GM23338 (cell line): ENCODE data around the gene UBE2G2. TPM values are rescaled to one million over a fixed set of nuclear protein-coding genes. Genes with fewer than 3 reads are reported as not detected.

Experiments
- ATAC-seq: fragments of 200-7000 bp; cut with Tn5 transposase; 3 replicates; pipeline ENCODE4 v1.9.1; 2020
- DNase-seq: peaks from one replicate; pipeline ENCODE4 v3.0.0-alpha.2; 2015; ENCODE audit warnings: low spot score
- H2AFZ ChIP-seq: fragments of 200-600 bp; sonication (generic); 2 replicates; pipeline ENCODE4 v1.8.0; 2016; ENCODE audit warnings: antibody characterized with exemption, mild to moderate bottlenecking, moderate library complexity
- H3F3A ChIP-seq: fragments of 200-600 bp; sonication (generic); replicated peaks from 2 replicates; pipeline ENCODE4 v1.8.0; 2017; ENCODE audit warnings: antibody characterized with exemption, mixed run types, low read depth
- H3K27ac ChIP-seq: fragments of 200-600 bp; sonication (generic); 2 replicates; pipeline ENCODE4 v1.6.1; 2016; ENCODE audit warnings: low read depth
- H3K27me3 ChIP-seq: fragments of 200-600 bp; sonication (generic); 2 replicates; pipeline ENCODE4 v1.8.0; 2016; ENCODE audit warnings: mild to moderate bottlenecking, mixed run types, moderate library complexity; ENCODE audit not compliant: insufficient read depth
- H3K36me3 ChIP-seq: fragments of 200-600 bp; sonication (generic); 2 replicates; pipeline ENCODE4 v1.8.0; 2016; ENCODE audit warnings: mild to moderate bottlenecking; ENCODE audit not compliant: insufficient read depth
- H3K4me1 ChIP-seq: fragments of 200-600 bp; sonication (generic); 2 replicates; pipeline ENCODE4 v1.8.0; 2016; ENCODE audit warnings: mild to moderate bottlenecking, moderate library complexity; ENCODE audit not compliant: insufficient read depth
- H3K4me2 ChIP-seq: fragments of 200-600 bp; sonication (generic); 2 replicates; pipeline ENCODE4 v1.7.1; 2017; ENCODE audit warnings: mixed run types
- H3K4me3 ChIP-seq: fragments of 200-600 bp; sonication (generic); 2 replicates; pipeline ENCODE4 v1.6.1; 2016; ENCODE audit warnings: mixed run types
- H3K79me2 ChIP-seq: fragments of 200-600 bp; sonication (generic); replicated peaks from 2 replicates; pipeline ENCODE4 v1.8.0; 2017; ENCODE audit warnings: mild to moderate bottlenecking; ENCODE audit not compliant: insufficient read depth
- H3K9me2 ChIP-seq: fragments of 200-600 bp; sonication (generic); 2 replicates; pipeline ENCODE4 v1.8.0; 2017; ENCODE audit not compliant: insufficient read depth
- H4K20me1 ChIP-seq: fragments of 200-600 bp; sonication (generic); replicated peaks from 2 replicates; pipeline ENCODE4 v1.8.0; 2017; ENCODE audit warnings: mild to moderate bottlenecking; ENCODE audit not compliant: insufficient read depth
- H3K27ac Mint-ChIP-seq: 2 replicates; pipeline ENCODE4 v1.8.0; 2020; ENCODE audit warnings: inconsistent platforms, mild to moderate bottlenecking, moderate library complexity, mixed read lengths
- H3K27me3 Mint-ChIP-seq: 3 replicates; pipeline ENCODE4 v1.8.0; 2022; ENCODE audit warnings: low read depth, mild to moderate bottlenecking, moderate library complexity, mixed read lengths, inconsistent platforms; ENCODE audit not compliant: insufficient read depth, poor library complexity
- H3K36me3 Mint-ChIP-seq: 3 replicates; pipeline ENCODE4 v1.8.0; 2021; ENCODE audit warnings: low read depth, mild to moderate bottlenecking, inconsistent platforms, moderate library complexity, mixed read lengths
- H3K4me1 Mint-ChIP-seq: 3 replicates; pipeline ENCODE4 v1.8.0; 2020; ENCODE audit warnings: mild to moderate bottlenecking, inconsistent platforms, mixed read lengths
- H3K4me3 Mint-ChIP-seq: 3 replicates; pipeline ENCODE4 v1.8.0; 2021; ENCODE audit warnings: moderate library complexity, mild to moderate bottlenecking, inconsistent platforms, mixed read lengths
- H3K9me3 Mint-ChIP-seq: 3 replicates; pipeline ENCODE4 v1.8.0; 2020; ENCODE audit warnings: moderate library complexity, mild to moderate bottlenecking, inconsistent platforms, mixed read lengths
- POLR2AphosphoS5 ChIP-seq: IDR thresholded peaks from 2 replicates; pipeline ENCODE4 v1.6.1; 2016; ENCODE audit warnings: antibody characterized with exemption, low read depth
- REST ChIP-seq: IDR thresholded peaks from one replicate; pipeline ENCODE4 v1.6.1; 2018; ENCODE audit warnings: antibody characterized with exemption; ENCODE audit not compliant: unreplicated experiment
- ZNF114 ChIP-seq: fragments of 250-450 bp; sonication (Bioruptor Pico); IDR thresholded peaks from 2 replicates; pipeline ENCODE4 v1.5.0; 2020; ENCODE audit warnings: mild to moderate bottlenecking, moderate library complexity
- ZNF331 ChIP-seq: fragments of 250-450 bp; sonication (Bioruptor Pico); IDR thresholded peaks from 2 replicates; pipeline ENCODE4 v1.5.0; 2020; ENCODE audit warnings: low read depth, mild to moderate bottlenecking, moderate library complexity
- polyA plus RNA-seq: library from polyadenylated mRNA; unstranded; fragments of >200 nt; fragmentation: Nextera tagmentation; extraction: Ambion mirVana; gene quantifications from 2 replicates; pipeline ENCODE4 v1.2.1, GENCODE V29; 2016
- total RNA-seq: library from RNA; depleted of rRNA; stranded (reverse); fragments of >200 nt; shearing (Covaris generic); gene quantifications from 2 replicates; pipeline ENCODE4 v1.2.3, GENCODE V29; 2014
- TF ChIP-seq, protein P1 (sequence below): IDR thresholded peaks from 2 replicates; pipeline ENCODE4 v1.6.1; 2016; ENCODE audit warnings: antibody characterized with exemption
- TF ChIP-seq, protein P2 (sequence below), 2 experiments: fragments of 200-600 bp in 1 of 2; sonication (generic) in 1 of 2; conservative IDR thresholded peaks; 2 replicates each; pipeline versions ENCODE4 v1.5.1 to v1.6.1; 2016 to 2017; ENCODE audit warnings: antibody characterized with exemption in 2 of 2, low read depth in 2 of 2, mild to moderate bottlenecking in 2 of 2, moderate library complexity in 1 of 2

The UBE2G2 gene
- total and polyA plus RNA-seq, 2 experiments from 2014 or later: 66.4 to 100 TPM

- ATAC-seq: peak; percentile 50
- peaks cover 65% of the 10 kb centered on the region for H3K36me3 Mint-ChIP-seq
Measured at GRCh38 chr21:44800971-44801467, 601 bp downstream of the UBE2G2 start.

More at GRCh38 chr21:44800971-44801467, 601 bp downstream of the UBE2G2 start:
- TF ChIP-seq POLR2AphosphoS5: no peak
- TF ChIP-seq, protein P1, sequence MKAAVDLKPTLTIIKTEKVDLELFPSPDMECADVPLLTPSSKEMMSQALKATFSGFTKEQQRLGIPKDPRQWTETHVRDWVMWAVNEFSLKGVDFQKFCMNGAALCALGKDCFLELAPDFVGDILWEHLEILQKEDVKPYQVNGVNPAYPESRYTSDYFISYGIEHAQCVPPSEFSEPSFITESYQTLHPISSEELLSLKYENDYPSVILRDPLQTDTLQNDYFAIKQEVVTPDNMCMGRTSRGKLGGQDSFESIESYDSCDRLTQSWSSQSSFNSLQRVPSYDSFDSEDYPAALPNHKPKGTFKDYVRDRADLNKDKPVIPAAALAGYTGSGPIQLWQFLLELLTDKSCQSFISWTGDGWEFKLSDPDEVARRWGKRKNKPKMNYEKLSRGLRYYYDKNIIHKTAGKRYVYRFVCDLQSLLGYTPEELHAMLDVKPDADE: no peak
- no peak for TF ChIP-seq ZNF331
- no peak for TF ChIP-seq ZNF114 (CRISPR knock-in tag)
- TF ChIP-seq, protein P2, sequence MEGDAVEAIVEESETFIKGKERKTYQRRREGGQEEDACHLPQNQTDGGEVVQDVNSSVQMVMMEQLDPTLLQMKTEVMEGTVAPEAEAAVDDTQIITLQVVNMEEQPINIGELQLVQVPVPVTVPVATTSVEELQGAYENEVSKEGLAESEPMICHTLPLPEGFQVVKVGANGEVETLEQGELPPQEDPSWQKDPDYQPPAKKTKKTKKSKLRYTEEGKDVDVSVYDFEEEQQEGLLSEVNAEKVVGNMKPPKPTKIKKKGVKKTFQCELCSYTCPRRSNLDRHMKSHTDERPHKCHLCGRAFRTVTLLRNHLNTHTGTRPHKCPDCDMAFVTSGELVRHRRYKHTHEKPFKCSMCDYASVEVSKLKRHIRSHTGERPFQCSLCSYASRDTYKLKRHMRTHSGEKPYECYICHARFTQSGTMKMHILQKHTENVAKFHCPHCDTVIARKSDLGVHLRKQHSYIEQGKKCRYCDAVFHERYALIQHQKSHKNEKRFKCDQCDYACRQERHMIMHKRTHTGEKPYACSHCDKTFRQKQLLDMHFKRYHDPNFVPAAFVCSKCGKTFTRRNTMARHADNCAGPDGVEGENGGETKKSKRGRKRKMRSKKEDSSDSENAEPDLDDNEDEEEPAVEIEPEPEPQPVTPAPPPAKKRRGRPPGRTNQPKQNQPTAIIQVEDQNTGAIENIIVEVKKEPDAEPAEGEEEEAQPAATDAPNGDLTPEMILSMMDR (conservative IDR thresholded peaks at IDR 0.05; ENCODE audit: low read depth in 2 of 2): peak; percentile 33 to 45; a peak in 3 of 4 replicates
- no peak for TF ChIP-seq REST
- H3K4me2 ChIP-seq: peak overlapping the region; percentile 94
- H3K9me3 Mint-ChIP-seq: no peaks in the 10 kb centered on the region
- H4K20me1 ChIP-seq: peaks cover 45% of the 10 kb centered on the region
- peak; percentile 58 for DNase-seq
- H3K79me2 ChIP-seq: peaks cover 58% of the 10 kb centered on the region
- H3K4me3 Mint-ChIP-seq: peak overlapping the region; percentile 97
- H3K27me3 ChIP-seq: no peaks in the 10 kb centered on the region
- peak overlapping the region; percentile 83 for H3K27ac Mint-ChIP-seq
- H3K9me2 ChIP-seq: no peaks in the 10 kb centered on the region
- H3K4me1 ChIP-seq: peaks cover 21% of the 10 kb centered on the region
- 0 out of 2 replicates have a peak, but pooled peaks cover 25% of the 10 kb centered on the region for H3F3A ChIP-seq
- H3K27me3 Mint-ChIP-seq: peaks cover 7% of the 10 kb centered on the region
- peak overlapping the region; percentile 98 for H3K4me3 ChIP-seq
- peaks cover 24% of the 10 kb centered on the region for H3K4me1 Mint-ChIP-seq
- H2AFZ ChIP-seq: 0 out of 2 replicates have a peak overlapping the region, but pooled peaks have one; percentile 63
- peaks cover 12% of the 10 kb centered on the region; the same call in 1 of the 2 replicates for H3K36me3 ChIP-seq
- H3K27ac ChIP-seq: 0 out of 2 replicates have a peak overlapping the region, but pooled peaks have one; percentile 6
